GM21390 (cell line): ENCODE measurements around the gene SYNRG.
"Not testable (repeated sequence)": the region's sequence is repeated elsewhere in the genome, so short reads cannot be mapped to it uniquely, and the experiment has no call there.

ENCODE experiments used
- ATAC-seq: cut with Tn5 transposase; IDR thresholded peaks from one replicate; pipeline ENCODE4 v1.9.1; 2021; ENCODE audit not compliant: unreplicated experiment

The SYNRG gene

GRCh38 chr17:37609170-37610040, at the start of gene SYNRG:
Gene SYNRG, minus strand, starts transcription at chr17:37609418. Its CDS starts 63 bp downstream, at chr17:37609355.
- peak; percentile 76 for ATAC-seq

- ATAC-seq: no peak
Observed at GRCh38 chr17:37657202-37657601, 48.0 kb upstream of the SYNRG start.

- no peak for ATAC-seq
Observed at GRCh38 chr17:37651849-37652248, 42.6 kb upstream of the SYNRG start.

GRCh38 chr17:37650419-37651003, 41.3 kb upstream of the SYNRG start:
- ATAC-seq: no peak

- ATAC-seq: no peak
Observed at GRCh38 chr17:37648555-37648954, 39.3 kb upstream of the SYNRG start.

- ATAC-seq: no peak
Observed at GRCh38 chr17:37647856-37648255, 38.6 kb upstream of the SYNRG start.

- ATAC-seq: no peak
Observed at GRCh38 chr17:37643869-37644268, 34.7 kb upstream of the SYNRG start.

GRCh38 chr17:37643118-37643766, 34.0 kb upstream of the SYNRG start, which contains the start of gene DDX52:
Gene DDX52, minus strand, starts transcription at chr17:37643446. Its CDS starts 26 bp downstream, at chr17:37643420.
- ATAC-seq: peak; percentile 79

- ATAC-seq: no peak
Observed at GRCh38 chr17:37642681-37643080, 33.5 kb upstream of the SYNRG start.

- no peak for ATAC-seq
Observed at GRCh38 chr17:37640015-37640414, 30.8 kb upstream of the SYNRG start.

GRCh38 chr17:37637956-37638355, 28.7 kb upstream of the SYNRG start:
- ATAC-seq: no peak

GRCh38 chr17:37616430-37616829, 7.2 kb upstream of the SYNRG start:
- not testable (repeated sequence) for ATAC-seq

GRCh38 chr17:37614823-37615222, 5.6 kb upstream of the SYNRG start:
- ATAC-seq: no peak

- no peak for ATAC-seq
Observed at GRCh38 chr17:37614391-37614790, 5.2 kb upstream of the SYNRG start.

- ATAC-seq: no peak
Observed at GRCh38 chr17:37610971-37611370, 1.8 kb upstream of the SYNRG start.

- not testable (repeated sequence) for ATAC-seq
Observed at GRCh38 chr17:37610041-37610420, 813 bp upstream of the SYNRG start.

- ATAC-seq: peak; percentile 19
Observed at GRCh38 chr17:37608351-37609169, 658 bp downstream of the SYNRG start.

- ATAC-seq: no peak
Observed at GRCh38 chr17:37607637-37608331, 1.4 kb downstream of the SYNRG start.

- ATAC-seq: no peak
Observed at GRCh38 chr17:37605813-37606505, 3.3 kb downstream of the SYNRG start.

GRCh38 chr17:37605081-37605480, 4.1 kb downstream of the SYNRG start:
- ATAC-seq: no peak
